GM18868 (cell line): Measurements from ENCODE around the gene HOXB6.
A peak's percentile ranks its signal among the peaks of the same experiment; 100 is the strongest.

Experiments
- ATAC-seq: cut with Tn5 transposase; IDR thresholded peaks from one replicate; pipeline ENCODE4 v1.9.1; 2021; ENCODE audit warnings: mild to moderate bottlenecking, moderate library complexity; ENCODE audit not compliant: unreplicated experiment

HOXB6 gene

GRCh38 chr17:48636177-48637018, 31.6 kb upstream of the HOXB6 start:
- ATAC-seq: peak; percentile 54

GRCh38 chr17:48634493-48635208, 29.9 kb upstream of the HOXB6 start:
- no peak for ATAC-seq

GRCh38 chr17:48633266-48633677, 28.5 kb upstream of the HOXB6 start:
- no peak for ATAC-seq

GRCh38 chr17:48632579-48633265, 27.9 kb upstream of the HOXB6 start:
- no peak for ATAC-seq

DNA sequence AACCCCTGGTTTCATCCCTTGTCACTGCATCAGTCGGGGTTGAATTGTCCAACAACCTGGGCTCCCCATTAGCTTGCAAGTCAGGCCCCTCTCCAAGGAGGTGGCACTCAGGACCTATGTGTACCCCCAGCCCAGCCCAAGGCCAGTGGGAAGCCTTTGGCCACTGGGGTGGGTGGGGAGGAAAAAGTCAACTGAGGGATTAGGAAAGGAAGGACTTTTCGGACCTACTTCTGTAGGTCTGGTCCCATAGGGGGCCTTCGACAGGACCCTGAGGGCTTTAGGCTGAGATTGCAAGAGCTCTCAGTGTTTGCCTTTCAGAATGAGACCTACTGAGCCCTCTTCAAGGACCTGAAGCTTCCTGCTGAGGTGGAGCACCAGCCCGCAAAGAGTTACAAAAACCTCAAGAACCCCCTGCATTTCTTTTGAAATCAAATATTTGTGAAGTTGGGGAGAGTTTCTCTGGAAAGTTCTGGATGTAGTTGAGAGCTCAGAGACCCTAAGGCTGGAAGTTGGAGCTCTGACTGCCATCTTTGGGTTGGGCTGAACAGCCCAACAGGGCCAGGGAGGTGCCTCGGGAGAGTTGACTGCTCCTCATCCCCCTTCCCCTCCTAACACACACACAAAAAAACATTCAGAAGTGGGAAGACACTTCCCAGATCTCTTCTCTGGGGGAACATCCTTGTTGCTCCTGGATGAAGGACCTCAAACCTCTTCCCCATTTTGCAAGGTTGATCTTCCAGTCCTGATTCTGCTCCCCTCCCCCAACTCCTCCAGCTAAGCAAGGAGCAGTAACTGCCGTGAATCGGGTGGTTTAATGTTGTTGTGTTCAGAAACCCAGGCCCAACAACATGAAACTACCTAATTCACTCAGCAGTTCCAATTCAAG, 27.1 kb upstream of the HOXB6 start:
- ATAC-seq: no peak

DNA sequence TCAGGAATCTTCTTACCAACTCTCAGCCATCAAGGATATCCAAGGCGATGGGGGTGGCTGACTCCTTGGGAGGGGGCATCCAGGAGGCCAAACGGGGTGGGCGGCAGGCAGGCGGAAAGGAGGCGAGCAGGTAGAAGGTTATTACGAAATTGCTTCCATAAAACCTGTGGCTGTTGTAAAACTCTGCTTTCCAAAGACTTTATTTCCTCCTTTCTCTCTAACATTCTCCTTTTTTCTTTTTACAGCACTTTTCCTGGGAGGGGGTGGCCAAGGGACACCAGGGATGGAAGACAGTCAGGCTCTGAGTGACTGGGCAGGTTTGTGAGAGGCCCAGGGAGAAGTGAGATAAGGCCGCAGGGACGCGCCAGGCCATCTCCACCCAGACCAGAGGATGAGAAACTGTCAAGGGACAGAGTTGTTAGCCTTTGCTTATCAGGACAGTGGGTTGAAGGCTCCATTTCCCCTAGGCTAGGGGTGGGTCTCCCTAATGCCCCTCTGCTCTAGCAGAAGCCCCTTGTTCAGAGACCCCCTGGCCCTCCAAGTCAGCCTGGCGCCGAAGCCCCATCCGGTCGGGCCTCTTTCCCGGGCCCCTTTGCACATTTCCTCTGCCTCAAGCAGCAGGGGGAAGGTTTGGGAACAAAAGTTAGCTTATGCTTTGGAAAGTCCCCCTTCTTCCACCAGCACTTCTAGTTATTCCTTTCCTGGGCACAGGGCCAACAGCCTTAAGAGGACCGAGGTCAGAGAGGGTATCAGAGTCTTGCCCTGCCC, 26.3 kb upstream of the HOXB6 start:
- no peak for ATAC-seq

DNA sequence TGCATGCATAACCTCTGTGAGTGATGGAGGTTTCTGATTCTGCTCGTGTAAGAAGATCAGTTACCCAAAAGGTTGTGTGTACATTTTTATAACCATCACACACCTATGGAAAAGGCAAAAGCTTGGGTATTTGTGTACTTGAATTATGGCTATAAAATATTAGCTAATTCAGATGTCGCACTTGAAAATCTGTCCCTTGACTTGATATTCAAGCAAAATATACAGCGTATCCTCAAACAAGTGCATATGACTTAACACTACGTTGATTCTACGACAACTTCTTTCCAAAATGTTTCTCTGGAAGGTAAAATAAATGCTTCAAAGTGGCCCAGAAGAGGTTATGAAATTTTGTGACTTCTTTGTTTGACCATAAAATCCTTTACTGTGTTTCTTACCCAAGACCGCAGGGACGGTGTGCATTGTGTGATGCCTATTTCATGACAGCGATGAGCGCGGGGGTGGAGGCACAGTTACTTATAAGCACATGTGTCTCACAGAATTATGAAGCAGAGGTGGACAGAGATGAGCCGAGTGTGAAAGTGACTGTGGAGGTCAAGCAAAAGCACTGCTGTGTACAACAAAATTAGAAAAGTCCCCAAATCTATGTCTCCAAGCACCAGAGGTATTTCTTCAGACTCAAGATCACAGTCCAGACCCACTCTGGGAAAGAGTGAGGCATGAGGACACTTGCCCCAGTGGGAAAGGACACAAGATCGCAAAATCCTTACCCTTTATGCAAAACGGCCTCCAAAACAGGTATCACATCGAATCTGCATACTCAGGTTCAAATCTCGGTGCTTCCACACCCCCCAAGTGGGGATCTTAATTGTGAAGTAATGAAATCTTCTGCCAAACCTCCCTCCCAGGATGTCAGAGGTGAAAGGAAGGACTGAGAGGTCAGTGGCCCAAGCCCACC, 25.5 kb upstream of the HOXB6 start:
- no peak for ATAC-seq

DNA sequence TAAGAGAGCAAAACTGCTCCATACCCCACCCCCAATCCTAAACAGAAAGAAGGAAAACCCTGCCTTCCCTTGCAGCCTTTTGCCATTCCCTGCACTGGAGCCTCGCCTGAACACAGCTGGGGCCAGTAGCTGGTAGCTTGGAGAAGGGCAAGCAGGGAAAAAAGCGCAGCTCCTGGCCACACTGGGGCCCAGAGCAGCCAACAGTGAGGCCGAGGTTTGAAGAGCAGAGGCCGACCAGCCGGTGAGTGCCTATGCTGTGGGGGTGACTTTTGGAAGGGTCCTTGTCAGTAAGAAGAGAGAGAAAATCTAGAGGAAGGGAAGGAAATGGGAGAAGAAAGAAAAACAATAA, 24.6 kb upstream of the HOXB6 start:
- ATAC-seq: no peak

GRCh38 chr17:48628649-48629410, 24.0 kb upstream of the HOXB6 start:
- ATAC-seq: no peak

GRCh38 chr17:48627623-48628521, 23.1 kb upstream of the HOXB6 start:
- ATAC-seq: no peak

DNA sequence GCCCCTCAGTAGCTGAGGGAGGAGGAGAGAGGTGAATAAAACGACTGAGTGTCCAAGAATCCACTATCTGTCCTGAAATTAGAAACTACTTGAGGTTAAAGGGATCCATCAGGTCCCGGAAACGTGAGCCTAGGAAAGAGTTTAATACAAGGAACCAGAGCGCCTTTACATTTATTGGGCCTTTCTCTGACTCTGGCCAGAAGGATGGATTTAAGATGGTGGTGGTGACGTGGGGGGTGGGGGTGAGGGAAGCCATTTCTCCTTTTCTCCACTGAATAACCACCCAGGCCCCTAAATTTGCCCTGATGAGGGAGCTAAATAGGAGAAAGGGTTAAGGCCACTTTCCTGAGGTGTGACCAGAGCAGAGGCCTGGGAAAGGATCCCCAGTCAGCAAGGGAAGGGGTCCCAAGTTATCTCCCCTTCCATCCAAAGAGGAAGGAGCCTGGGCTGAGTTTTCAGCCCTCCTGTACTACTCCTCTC, 22.4 kb upstream of the HOXB6 start:
- ATAC-seq: no peak

DNA sequence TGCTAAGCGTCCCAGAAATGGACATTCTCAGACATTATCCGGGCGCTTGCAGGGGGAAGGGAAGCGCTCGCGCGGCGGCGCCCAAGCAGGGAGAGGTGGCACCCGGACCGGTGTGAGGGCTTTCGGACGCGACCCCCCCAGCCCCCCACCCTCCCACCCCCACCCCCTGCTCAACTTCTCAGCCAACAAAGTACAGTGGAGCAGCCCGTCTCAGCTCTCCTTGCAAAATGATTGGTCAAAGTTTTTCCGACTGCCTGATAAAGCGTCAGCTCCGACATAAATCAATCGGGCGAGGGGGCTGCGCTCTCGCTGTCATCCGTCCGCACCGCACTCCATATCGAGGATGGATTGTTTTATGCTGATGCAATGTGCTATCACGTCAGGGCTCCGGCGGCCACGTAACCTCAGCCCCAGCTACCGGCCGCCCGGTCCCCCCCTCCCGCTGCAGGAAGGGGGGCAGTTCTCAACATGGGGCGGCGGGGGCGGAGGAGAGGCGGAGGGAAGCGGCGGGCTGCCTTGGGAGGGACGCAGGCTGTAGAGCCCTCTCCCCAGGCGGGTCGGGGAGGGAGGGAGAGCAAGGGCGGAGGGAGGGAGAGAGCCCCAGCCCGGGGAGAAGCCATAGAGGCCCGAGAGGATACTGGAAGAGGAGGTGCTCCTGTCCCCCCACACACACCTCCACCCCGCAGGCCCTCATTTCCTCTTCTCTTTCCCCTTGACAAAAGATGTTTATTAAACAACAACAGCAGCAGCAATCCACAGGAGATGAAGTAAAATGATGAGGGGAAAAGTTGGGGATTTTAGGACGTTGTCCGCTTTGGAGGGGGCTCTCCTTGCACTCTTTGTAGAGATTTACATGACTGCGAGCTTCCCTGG, 21.7 kb upstream of the HOXB6 start, which contains the start of gene HOXB9:
HOXB9 (minus strand) TSS at position 114 of the 873 bp plus-strand sequence; CDS start at position 25, 89 bp downstream.
- ATAC-seq: no peak

DNA sequence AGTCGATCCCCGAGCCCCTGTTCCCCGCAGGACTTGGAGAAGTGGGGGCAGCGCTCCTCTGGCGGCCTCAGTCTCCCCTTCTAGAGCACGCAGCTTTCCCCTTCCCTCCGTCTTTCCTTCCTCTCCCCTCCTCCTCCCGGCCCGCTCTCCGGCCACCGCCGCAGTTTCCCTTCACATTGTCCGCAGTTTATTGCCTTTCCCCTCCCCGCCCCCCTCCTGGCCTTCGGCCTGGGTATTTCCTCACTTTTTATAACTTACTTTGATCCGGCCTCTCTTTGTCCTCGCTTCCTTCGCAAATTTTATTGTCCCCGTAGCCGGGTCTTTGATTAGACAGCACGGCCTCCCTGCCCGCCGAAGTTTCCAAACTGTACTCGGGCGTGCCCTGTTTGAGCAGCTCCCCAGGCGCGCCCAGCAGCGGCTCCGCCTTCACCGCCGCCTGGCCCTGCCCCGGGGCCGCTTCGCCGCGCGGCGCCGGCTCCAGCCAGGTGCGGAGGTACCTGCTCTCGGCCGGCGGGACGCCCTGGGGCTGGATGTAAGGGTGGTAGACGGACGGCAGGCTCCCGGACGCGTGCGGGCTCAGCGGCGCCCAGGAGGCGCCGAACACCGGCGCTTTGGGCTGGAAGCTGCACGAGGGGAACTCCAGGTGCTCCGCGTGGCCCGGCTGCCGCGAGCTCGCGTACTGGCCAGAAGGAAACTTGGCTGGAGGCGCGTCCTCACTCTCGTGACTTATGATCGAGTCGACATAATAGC, 20.9 kb upstream of the HOXB6 start:
- ATAC-seq: no peak

DNA sequence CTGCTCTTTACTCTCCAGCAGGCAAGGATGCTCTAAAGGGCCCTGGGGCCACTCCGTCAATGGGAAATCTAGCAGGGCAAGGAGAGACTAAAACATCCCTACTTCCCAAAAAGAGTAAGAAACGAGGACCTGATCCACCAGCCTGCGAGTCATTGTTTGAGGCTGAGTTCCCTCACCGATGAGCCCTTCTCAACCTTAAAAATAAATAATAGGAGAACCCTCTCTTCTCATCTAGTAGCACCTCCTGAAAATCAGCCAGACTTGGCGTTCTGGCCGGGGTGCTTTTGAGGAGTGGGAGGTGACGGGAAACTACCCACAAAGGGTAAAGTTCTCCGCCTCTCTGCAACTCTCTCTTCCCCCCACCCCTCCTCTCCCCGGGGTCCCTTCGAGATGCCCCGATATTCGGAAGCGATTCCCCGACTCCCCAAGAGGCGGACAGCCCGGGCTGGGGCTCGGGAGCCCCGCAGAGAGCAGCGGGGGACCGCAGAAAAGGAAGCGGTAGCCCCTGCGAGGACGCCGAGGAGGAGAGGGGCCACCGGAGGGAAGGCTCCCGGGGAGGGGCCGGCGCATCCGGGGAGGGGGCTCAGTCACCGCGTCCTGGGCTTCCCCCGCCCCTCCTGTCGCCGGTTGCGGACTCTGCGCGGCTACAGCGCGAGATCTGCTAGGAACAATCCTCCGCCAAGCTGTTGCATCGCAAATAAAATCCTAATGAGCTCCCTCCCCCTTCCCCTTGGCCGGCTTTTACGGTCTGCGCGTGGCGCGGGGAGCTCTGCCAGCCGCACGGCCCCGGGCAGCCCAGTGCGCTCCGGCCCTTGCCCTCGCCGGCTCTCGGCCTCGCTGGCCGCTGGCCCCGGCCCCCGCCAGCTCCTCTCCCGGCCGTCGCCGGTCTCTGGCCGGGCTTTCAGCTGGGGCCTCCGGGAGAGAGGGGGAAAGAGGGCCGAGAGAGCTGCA, 20.0 kb upstream of the HOXB6 start:
- no peak for ATAC-seq
